Measurements from ENCODE around the gene SEC14L2. TPM values are rescaled to one million over a fixed set of nuclear protein-coding genes. Genes with fewer than 3 reads are reported as not detected.

Gene SEC14L2
- total and polyA plus RNA-seq, 12 donors, result 0.78 to 7.7 (median 4.2) TPM

- Histone ChIP-seq H3K27me3 (no peaks in the 10 kb centered on the region), H3K27ac (no peak overlapping the region), H3K4me1 (replicated peaks in 1 of 2) (no peaks in the 10 kb centered on the region), H3K9me3 (replicated peaks in 1 of 3) (no peaks in the 10 kb centered on the region), H3K36me3 (replicated peaks in 1 of 2) (no peaks in the 10 kb centered on the region), H3K4me3 (no peak overlapping the region)
- WGBS, 4 donors, result 61 to 68% (median 62%) methylated on average over 5 to 6 of the region's 6 CpGs
- TF ChIP-seq POLR2A (IDR thresholded peaks at IDR 0.05) (no peak), CTCF (IDR thresholded peaks at IDR 0.05) (no peak)
- DNase-seq, result peak in 2 of 7 donors; percentile 37 to 38
- intact Hi-C loops (cut with DNase I), result no loop called here
Observed at GRCh38 chr22:30453731-30454510, 57.1 kb downstream of the SEC14L2 start.

GRCh38 chr22:30455075-30455840 lies 58.4 kb downstream of the SEC14L2 start:
- Histone ChIP-seq H3K27me3 (no peaks in the 10 kb centered on the region), H3K4me3 (no peak overlapping the region), H3K9me3 (replicated peaks in 1 of 3) (no peaks in the 10 kb centered on the region), H3K4me1 (replicated peaks in 1 of 2) (no peaks in the 10 kb centered on the region), H3K36me3 (replicated peaks in 1 of 2) (no peaks in the 10 kb centered on the region), H3K27ac (no peak overlapping the region)
- WGBS, 4 donors, result 85 to 89% (median 89%) methylated on average over 8 of the region's 8 CpGs
- no peak for DNase-seq
- TF ChIP-seq POLR2A (IDR thresholded peaks at IDR 0.05) (no peak), CTCF (IDR thresholded peaks at IDR 0.05) (no peak)
- intact Hi-C loops (cut with DNase I), result no loop called here

GRCh38 chr22:30457981-30458380 lies 61.2 kb downstream of the SEC14L2 start:
- no peaks in the 10 kb centered on the region for H3K9me3 ChIP-seq (replicated peaks in 1 of 3)
- intact Hi-C loops (cut with DNase I), result no loop called here
- TF ChIP-seq POLR2A (IDR thresholded peaks at IDR 0.05) (no peak), CTCF (IDR thresholded peaks at IDR 0.05) (no peak)
- no peak overlapping the region for H3K4me3 ChIP-seq
- H3K27me3 ChIP-seq, result no peaks in the 10 kb centered on the region
- 69 to 71% (median 70%) methylated on average over 7 to 8 of the region's 8 CpGs for WGBS, 4 donors
- no peak overlapping the region for H3K27ac ChIP-seq
- H3K36me3 ChIP-seq (replicated peaks in 1 of 2), result no peaks in the 10 kb centered on the region
- no peaks in the 10 kb centered on the region for H3K4me1 ChIP-seq (replicated peaks in 1 of 2)
- no peak for DNase-seq

- Histone ChIP-seq H3K27me3 (no peaks in the 10 kb centered on the region), H3K36me3 (replicated peaks in 1 of 2) (no peaks in the 10 kb centered on the region), H3K4me1 (replicated peaks in 1 of 2) (no peaks in the 10 kb centered on the region), H3K4me3 (no peak overlapping the region), H3K9me3 (replicated peaks in 1 of 3) (no peaks in the 10 kb centered on the region), H3K27ac (no peak overlapping the region)
- DNase-seq, result no peak
- intact Hi-C loops (cut with DNase I), result no loop called here
- 40 to 66% (median 49%) methylated on average over 4 of the region's 4 CpGs for WGBS, 4 donors
- TF ChIP-seq POLR2A (IDR thresholded peaks at IDR 0.05), result no peak
- no peak for TF ChIP-seq CTCF (IDR thresholded peaks at IDR 0.05)
Observed at GRCh38 chr22:30459181-30460052, 62.6 kb downstream of the SEC14L2 start.

All from adrenal gland (tissue), 12 donors.